GM21528 (cell line): ENCODE measurements around the gene SUN1.

Source experiments
- ATAC-seq: cut with Tn5 transposase; IDR thresholded peaks from one replicate; pipeline ENCODE4 v1.9.1; 2021; ENCODE audit warnings: mild to moderate bottlenecking, moderate library complexity; ENCODE audit not compliant: unreplicated experiment, low FRiP score

The SUN1 gene

GRCh38 chr7:875476-876076 is 43.3 kb downstream of the SUN1 start:
- no peak for ATAC-seq

GRCh38 chr7:876077-876971 is 44.0 kb downstream of the SUN1 start, which contains the start of gene GET4:
TSS of gene GET4 (plus strand) at chr7:876554. CDS start at chr7:876646, 92 bp downstream.
- ATAC-seq = peak; percentile 80

- ATAC-seq = peak; percentile 27
These were observed 44.7 kb downstream of the SUN1 start for GRCh38 chr7:876972-877311.

GRCh38 chr7:877312-878232 is 45.3 kb downstream of the SUN1 start:
- no peak for ATAC-seq

- ATAC-seq = no peak
These were observed 46.8 kb downstream of the SUN1 start for GRCh38 chr7:879093-879492.

- no peak for ATAC-seq
These were observed 47.4 kb downstream of the SUN1 start for GRCh38 chr7:879706-880105.

GRCh38 chr7:880450-880849 is 48.2 kb downstream of the SUN1 start:
- no peak for ATAC-seq

GRCh38 chr7:881441-882234 is 49.4 kb downstream of the SUN1 start:
- ATAC-seq = no peak

- ATAC-seq = no peak
These were observed 50.2 kb downstream of the SUN1 start for GRCh38 chr7:882336-883035.

GRCh38 chr7:883055-884021 is 51.1 kb downstream of the SUN1 start:
- no peak for ATAC-seq

GRCh38 chr7:884191-885003 is 52.1 kb downstream of the SUN1 start:
- ATAC-seq = no peak

- ATAC-seq = no peak
These were observed 53.1 kb downstream of the SUN1 start for GRCh38 chr7:885261-885892.

GRCh38 chr7:885893-886625 is 53.8 kb downstream of the SUN1 start:
- ATAC-seq = no peak

GRCh38 chr7:886626-887487 is 54.6 kb downstream of the SUN1 start:
- ATAC-seq = no peak

GRCh38 chr7:887488-887820 is 55.2 kb downstream of the SUN1 start:
- no peak for ATAC-seq
